NOMO-1 (cell line): ENCODE data around the gene KCNQ1.

ENCODE experiments used
- DNase-seq, 2 experiments: peaks; one replicate each; lab custom pipeline; 2025; ENCODE audit not compliant: unreplicated experiment in 2 of 2; lab: John Stamatoyannopoulos, UW

KCNQ1 gene

DNA sequence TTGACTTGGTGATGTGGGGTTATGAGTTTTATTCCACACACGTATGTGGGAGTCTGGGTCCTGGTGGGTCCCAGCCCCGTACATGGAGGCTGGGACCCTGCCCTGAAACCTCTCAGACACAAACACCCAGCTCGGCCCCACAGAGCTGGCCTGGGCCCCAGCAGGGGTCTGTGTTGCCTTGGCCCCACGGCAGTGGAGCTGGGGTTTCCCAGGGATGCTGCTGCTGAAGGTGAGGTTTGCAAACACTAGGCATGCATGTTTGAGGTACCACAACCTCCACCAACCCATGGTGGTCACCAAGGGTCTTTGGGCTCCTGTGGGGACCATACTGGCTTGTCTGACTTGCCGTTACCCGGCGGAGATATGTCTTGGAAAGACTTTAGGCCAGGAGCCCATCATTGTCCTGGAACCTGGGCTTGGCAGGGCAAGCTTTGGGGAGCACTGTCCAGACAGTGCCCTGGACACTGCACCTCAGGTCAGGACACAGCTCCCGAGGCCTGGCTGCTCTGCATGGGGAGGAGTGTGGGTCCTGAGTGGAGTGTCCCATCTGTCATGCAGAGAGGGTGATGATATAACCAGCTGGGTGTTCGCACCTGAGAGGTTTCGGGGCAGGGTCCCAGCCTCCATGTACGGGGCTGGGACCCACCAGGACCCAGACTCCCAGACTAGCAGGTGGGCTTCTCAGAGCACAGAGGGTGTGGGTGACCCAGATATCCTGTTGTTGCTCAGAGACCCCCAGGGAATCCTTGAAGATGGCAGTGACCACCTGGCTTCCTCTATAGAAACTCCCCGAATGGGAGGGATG lies 63.3 kb downstream of the KCNQ1 start:
- DNase-seq, result no peak

DNA sequence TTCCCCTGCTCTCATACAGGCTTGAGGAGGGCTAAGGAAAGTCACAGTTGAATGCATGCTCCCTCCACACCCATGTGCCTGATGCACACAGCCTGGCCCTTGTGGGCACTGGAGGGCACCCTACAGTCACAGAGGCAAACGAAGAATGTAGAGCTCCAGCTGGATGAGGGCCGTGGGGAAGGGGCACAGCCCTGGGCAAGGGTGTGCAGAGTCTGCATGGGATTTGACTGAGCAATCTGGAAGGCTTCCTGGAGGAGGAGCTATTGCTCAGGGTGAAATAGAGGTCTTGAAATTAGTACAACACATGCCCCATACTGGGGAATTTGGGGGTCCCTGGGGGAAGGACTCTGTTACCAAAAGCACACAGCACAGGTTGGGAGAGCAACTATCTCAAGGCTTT lies 64.0 kb downstream of the KCNQ1 start:
- DNase-seq, result no peak

DNA sequence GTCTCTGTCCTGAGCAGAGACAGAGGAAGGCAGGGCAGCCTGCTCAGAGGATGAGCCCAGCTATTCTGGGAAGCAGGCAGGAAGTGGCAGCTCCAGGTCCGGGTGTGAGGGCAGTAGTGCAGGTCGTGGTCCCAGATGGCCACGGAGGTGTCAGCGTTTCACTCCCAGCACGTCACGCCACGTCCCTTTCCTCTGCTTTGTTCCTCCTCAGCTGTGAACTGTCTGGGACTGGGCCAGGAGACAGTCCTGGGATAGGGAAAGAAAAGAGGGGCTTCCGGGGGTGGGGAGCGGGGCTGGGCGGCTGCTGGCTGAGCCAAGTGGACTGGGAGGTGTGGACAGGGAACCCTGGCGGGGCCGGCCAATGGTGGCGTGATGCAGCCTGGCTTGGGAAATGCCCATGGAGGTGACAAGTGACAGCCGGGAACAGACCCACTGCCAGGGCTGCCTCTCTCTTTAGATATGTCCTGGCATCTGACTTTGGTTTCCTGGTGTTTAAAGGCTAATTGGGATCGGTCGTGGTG lies 64.7 kb downstream of the KCNQ1 start:
- DNase-seq, result no peak

DNA sequence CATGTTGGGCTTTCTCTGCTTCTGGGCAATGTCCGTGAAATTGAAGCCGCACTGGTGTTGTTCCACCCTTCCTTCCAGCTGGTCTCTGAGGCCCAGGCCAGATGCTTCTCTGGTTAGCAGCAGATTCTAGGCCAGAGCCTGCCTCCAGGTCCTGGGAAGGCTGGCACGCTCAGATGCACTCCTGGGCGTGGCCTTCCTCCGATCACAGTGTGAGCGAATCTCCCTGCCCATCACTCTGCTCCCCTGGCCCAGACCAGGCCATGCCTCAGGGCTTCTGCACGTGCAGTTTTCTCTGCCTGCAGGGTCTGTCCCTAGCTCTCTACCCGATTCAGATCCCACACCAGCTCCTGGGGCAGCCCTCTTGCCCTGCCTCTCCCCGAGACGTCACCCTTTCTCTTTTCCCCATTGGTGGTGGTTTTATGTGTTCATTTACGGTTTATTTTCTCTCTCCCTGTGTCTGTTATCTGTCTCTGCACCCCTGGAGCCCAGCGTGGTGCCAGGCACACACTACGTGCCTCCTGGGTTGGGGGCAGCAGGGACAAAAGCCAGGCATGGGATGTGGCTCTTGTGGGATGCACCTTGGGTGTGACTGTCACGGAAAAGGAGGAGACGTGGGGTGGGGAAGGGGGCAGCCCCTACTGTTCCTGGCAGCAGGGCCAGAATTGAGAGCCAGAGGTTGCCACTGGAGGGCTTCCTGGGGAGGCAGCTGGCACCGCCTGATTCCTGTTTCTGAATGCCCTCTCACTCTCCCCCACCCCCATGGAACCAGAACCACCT lies 66.0 kb downstream of the KCNQ1 start:
- no peak for DNase-seq

DNA sequence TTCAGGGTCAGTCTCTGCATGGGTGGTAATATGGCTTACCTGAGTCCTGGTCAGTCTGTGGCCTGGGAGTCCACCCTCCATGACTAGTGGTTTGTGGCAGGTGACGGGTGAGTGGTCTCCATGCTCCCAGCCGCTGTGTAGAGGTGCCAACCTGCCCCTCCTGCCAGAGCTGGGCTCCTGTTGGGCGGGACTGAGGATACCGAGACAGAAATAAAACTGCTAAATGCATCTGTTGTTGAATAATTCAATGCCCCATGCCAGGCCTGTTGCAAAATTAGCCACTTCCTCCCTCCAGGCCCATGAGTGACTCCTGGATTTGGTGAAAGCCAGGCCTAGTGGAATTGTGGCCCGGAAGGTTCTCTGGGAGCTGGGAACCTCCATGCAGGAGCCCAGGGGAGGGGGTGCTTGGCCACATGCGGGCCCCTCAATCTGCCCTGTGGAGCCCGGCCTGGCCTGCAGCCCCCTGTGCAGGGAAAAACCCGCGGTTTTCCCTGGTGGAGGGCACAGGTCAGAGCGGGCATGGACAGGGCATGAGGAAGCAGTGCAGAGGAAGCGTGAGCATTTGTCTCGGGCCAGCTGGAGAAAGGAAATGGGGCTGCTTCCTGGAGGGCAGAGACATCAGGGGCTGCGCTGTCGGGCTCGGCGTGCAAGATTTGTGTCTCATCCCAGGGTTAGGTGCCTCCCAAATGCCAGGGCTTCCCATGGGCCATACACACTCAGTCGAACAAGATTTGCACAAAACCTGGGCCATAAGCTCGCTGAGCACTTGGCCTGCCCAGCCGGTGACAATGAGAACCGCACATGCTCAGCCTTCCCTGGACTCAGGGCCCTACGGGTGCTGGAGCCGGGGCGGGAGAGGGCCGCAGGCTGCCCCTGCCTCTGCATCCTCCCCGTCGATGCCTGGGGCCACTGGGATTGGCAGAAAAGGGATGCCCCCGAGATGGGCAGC lies 66.9 kb downstream of the KCNQ1 start:
- peak in 1 of 2 experiments; percentile 18 for DNase-seq

DNA sequence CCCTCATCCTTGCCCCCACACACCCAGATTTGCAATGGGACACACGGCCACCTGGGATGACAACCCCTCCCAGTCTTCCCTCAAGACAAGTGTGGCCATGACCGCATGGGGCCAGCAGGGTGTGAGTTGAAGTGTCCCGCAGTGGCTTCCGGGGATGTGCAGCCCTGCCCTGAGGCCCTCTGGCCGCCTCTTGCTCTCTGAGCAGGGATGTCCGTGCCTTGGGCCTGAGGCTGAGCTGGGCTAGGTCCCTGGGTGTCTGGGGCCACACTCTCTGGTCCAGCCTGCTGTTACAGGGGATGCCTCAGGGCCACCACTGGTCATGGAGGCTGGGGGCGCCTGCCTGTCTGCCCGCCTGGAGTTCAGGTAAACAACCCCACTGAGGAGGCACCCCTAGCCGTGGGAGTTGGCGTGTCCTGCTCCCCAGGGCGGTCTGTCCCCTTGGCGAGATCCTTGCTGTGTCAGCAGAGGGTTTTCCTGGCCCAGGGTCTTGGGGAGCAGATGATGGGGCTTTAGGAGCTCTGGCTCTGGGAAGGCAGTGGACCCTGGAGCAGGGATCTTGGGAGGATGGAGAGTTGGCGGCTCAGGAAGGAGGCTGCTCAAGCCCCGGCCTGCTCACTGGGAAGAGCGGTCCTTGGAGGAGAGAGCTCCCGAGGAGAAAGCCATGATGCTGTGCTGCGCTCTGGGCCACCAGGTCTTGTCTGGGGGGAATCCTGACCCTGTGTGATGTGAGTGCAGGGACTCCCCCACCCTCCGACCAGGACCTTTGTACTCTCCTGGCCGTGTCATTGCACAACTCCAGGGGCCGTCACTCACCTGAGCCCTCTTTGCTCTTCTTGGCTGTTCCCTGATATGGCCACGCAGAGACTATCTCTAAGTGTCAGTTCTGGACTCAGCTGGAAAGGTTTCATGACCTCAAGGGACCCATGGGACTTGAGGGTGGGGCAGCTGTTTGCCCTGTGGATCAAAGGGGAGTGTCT lies 67.9 kb downstream of the KCNQ1 start:
- DNase-seq, result no peak

DNA sequence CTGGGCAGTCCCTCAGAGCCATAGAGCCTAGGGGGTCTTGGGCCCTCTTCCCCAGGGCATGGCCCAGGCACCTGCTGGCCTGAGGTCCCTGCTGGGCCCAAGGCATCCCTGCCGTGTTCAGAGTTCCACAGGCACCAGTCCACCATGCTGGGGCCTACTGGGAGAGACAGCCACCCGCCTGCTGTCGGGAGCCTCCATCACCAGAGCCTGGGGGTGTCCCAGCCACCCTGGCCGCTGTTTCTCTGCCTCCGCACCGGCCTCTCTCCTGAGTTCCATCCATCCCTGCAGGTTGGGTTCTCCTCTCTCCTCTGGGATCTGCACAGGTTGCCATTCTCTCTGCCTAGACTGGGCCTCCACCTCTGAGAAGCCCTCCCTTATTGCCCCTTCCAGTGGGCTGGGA lies 68.6 kb downstream of the KCNQ1 start:
- DNase-seq, result no peak

DNA sequence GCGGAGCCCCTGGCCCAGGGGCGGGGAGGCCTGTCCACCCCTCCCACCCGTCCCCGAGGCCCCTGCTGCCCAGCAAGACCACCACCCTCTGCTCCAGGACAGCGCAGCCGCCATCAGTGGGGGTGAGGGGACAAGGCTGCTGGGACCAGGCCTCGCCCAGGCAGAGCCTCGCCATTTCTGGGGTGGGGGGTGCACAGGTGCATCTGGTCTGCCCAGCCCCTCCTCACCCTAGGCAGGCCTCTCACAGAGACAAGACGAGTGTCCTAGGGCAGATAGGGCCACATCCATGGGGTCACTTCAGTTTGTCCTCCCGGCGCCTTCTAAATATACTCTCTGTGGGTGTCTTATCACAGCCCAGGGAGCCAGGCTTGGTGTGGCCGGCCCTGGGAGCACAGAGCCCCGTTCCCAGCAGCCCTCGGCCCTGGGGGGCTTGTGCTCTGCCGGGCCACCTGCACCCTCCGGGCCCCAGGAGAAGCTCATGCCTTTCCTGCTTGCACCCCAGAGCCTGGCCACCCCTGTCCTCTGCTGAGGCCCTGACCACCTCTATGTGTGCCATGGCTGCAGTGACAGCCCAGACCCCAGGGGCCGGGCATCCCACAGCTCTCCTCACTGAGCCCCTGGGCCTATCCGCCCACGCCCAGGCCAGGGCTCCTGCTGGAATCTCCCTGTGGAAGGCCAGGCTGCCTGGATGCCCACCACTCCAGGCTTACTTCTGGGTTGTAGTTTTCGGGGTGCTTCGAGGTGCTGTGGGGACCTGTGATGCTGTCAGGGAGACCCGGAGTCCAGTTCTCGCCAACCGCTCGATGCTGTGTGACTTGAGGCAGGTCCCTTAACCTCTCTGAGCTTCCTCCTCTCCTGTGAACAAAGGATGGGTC lies 70.8 kb downstream of the KCNQ1 start:
- no peak for DNase-seq

DNA sequence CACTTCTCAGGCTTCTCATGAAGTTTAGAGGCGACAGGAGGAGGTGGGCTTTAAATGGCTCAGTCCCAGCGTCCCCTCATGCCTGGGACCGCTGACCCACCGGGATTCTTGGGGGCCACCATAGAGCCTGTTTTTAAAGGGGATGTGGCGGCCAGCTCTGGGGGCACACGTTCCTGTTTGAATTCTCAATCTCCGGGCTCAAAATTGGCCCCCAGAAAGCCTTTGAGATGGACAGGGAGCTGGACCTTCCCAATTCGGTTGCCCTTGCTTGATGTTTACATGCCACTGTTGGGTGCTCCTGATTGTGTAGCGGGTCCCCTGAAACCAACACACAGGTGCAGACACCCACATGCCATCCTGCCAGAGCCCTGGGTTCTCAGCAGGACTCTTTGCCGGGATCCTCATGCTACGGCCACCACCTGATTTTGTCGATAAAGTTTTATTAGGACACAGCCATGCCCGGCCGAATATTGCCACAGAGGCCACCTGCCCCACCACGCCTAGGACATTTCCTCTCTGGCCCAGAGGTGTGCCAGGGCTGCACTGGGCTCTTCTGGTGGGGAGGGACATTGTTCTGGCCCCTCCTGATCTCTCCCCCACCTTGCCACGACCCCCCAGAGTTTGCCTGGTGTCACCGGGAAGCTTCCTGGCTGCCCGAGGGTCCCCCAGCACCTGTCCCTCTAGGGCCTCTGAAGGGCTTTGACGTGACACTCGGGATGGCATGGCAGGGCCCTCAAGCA lies 71.6 kb downstream of the KCNQ1 start:
- DNase-seq, result no peak

DNA sequence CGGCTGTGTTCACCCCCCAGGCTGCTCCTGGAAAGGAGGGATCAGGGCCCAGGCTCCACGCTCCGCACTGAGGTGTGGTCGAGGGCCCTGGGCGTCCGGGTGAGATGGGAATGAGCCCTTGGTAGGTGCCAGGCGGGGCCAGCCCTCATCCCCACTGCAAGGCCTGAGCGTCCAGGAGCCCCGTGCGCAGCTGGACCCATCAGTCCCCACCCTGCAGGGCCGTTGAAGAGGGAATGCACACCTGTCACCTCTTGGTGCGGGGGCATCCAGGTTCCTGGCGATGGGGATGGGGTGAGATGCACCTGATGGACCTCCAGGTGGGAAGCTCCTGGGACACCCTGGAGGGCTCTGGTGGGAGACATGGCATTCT lies 72.2 kb downstream of the KCNQ1 start:
- DNase-seq, result no peak

DNA sequence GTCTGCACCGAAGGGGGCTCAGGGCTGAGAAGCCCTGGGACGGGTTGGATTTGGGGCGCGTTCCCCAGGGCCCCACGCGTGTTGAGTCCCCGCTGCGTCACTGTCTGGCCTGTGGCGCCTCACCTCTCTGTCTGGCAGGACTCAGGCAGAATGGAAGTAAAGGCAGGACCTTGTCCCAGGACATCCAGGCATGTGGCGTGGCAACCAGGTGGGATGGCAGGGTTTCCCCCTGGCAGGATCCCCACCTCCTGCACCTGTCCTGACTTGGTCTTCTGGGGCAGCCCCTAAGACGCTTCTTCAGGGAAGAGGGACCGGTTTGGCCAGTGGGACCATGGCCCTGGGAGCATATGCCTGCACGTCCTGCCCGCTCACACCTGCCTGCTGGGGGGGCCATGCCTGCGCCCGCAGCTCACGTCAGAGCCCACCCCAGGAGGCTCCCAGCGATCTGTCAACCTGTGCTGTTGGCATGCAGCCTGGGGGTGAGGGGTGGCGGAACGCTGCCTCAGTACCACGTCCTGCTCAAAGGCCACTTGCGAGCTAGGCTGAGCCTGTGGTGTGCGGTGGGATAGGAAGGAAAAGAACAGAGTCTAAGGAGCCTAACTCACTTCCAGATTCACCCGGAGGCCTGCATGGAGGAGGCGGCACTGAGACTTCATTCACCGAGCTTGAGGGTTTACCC lies 72.7 kb downstream of the KCNQ1 start:
- DNase-seq, result no peak

DNA sequence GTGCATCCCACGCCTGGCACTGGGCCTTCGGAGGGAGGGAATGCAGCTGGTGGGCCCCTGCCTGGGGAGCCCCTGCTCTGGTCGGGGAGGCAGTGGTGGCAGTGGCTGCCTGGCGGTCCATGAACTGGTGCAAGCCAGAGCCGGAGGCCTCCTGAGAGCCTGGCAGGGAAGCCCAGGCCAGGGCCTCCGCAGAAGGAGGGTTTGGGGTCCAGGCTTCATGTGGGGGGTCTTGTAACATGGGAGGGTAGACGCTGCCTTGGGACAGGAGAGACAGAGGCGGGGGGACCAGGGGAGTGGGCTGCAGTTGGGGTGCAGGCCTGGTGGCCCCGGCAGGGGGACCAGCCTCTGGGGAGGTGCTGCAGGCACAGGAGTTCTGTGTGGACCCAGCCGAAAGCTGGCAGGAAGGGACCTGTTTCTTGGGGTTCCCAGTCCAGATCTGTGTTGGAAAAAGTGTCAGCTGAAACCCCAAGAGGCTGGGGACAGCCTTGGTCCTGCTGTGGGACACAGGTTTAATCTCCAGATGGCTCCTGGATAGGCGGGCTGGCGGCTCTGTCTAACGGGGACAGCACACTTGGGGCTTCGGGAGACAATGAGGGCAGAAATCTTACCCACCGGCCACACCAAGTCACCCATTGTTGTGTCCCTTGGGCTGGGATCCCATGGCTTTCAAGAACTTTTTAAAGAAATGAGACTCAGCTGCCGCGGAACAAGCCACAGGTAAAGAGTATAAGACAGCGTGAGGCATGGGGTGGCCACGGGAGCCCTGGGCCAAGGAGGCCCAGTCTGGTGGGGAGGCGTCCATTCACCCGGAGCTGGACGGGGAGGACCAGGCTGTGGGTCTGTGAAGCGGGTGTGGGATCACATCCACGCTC lies 73.5 kb downstream of the KCNQ1 start:
- no peak for DNase-seq

DNA sequence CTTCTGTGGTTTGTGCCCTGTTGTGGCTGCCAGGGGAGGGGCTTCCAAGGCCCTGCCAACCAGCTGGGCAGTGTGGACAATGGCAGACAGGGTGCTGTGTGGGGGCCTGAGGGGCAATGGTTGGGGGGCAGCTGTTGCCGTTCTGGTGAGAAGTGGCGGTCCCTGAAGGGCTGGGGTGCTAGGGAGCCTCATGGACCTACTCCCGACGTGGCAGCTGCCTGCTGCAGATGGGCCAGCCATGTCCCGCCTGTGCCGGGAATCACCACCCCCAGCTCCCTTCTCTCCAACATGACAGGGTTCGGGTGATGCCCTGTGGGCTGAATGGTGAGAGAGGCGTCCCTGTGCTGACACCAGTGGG lies 74.2 kb downstream of the KCNQ1 start:
- no peak for DNase-seq

DNA sequence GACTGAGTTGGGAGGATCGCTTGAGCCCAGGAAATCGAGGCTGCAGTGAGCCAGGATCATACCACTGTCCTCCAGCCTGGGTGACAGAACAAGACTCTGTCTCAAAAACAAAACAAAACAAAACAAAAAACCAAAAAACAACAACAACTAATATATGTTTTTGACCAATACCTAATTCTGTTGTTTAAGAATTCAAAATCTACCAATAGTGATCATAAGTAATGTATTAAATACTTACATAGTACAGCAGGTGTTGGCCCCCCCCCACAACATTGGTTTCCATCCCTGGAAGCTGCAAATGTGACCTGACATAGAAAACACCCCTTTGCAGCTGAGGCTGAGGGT lies 74.7 kb downstream of the KCNQ1 start:
- DNase-seq, result no peak

DNA sequence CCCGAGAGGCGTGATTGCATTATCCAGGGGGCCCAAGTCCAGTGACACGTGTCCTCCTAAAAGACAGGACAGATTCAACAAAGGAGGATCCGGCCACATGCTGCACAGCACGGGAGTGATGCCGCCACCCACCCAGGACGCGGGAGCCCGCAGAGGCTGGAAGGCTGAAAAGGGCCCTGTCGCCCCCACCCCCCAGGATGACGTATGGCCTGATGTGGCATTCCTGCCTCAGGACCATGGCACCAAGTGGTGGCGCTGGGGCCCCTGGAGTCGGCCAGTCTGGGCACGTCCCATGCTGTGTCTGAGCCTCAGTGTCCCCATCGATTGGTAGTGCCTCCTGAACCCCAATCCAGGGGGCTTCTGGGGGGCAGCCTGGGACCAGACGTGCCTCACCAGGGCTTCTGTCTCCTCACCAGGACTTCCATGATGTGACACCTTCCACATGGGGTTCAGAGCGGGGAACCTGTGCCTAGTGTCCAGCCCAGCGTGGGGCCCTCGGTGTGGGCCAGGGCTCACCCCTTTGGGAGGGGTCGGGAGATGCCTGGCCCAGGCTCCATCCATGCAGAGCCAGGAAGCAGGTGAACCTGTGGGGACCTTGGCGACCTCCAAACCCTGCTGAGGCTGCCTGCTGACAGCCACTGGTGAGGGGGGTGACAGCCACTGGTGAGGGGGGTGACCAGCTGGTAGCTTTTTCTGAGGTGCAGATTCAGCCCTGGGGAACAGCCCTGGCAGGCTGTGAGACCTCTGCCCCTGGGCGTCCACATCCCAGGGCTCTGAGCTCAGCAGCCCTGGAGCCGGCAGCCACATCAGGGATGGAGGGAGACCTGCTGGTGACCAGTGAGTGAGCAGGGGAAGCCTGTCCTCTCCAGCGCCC lies 75.3 kb downstream of the KCNQ1 start:
- DNase-seq, result no peak

DNA sequence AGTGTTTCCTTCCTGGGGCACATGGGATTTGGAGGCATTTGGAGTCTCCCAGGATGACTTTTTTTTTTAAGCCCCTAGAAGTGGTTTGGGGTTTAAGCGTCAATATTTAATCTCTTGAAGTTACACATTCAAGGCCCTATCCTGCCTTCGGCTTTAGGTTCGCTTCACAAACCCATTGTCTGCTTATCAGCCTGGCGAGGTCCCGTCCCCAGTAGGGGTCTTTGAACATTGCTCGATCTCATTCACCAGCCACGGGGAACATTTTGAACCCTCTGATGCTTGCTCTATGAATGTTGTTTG lies 75.9 kb downstream of the KCNQ1 start:
- DNase-seq, result no peak
